B cell (primary cell): ENCODE data around the gene HIGD1A. TPM values are rescaled to one million over a fixed set of nuclear protein-coding genes. Genes with fewer than 3 reads are reported as not detected.

Source experiments
- ATAC-seq: fragments of 200-7000 bp; cut with Tn5 transposase; one replicate; pipeline ENCODE4 v1.10.0; 2021; ENCODE audit warnings: low read depth, mild to moderate bottlenecking, moderate number of reproducible peaks, moderate library complexity
- CTCF ChIA-PET: fragments of 350-600 bp; sonication (Branson Sonifier 250); formaldehyde crosslinking; loops from one replicate; lab custom pipeline; 2021; ENCODE audit warnings: antibody characterized with exemption, inconsistent platforms; lab: Charles Lee
- POLR2A ChIA-PET: fragments of 350-600 bp; sonication (Branson Sonifier 250); formaldehyde crosslinking; loops from one replicate; lab custom pipeline; 2021; ENCODE audit warnings: antibody characterized with exemption; lab: Charles Lee
- DNase-seq: peaks from one replicate; pipeline ENCODE4 v3.0.0; 2013
- H2AFZ ChIP-seq: 2 replicates; pipeline ENCODE4 v1.6.1; 2012; ENCODE audit warnings: mild to moderate bottlenecking, low read depth, low read length; ENCODE audit not compliant: insufficient read depth, poor library complexity, severe bottlenecking
- H3K27ac ChIP-seq, 2 donors: 1 replicate in 1 of 2; 2 replicates in 1 of 2; pipeline ENCODE4 v1.5.1; 2012 to 2013; ENCODE audit warnings: low read length in 2 of 2, mild to moderate bottlenecking in 2 of 2, moderate library complexity in 1 of 2
- H3K27me3 ChIP-seq, 4 experiments: fragments of 200-600 bp in 1 of 4; sonication (generic) in 1 of 4; replicated peaks in 1 of 4; 1 replicate in 2 of 4; 2 replicates in 2 of 4; pipeline versions ENCODE4 v1.6.1 to v1.7.0; 2013 to 2016; ENCODE audit warnings: low read length in 3 of 4, mild to moderate bottlenecking in 2 of 4, mixed read lengths in 1 of 4, moderate library complexity in 1 of 4; ENCODE audit not compliant: insufficient read depth in 4 of 4, control insufficient read depth in 3 of 4; ENCODE audit errors: control extremely low read depth in 1 of 4
- H3K36me3 ChIP-seq, 2 experiments: replicated peaks in 1 of 2; 1 replicate in 1 of 2; 2 replicates in 1 of 2; pipeline versions ENCODE4 v1.6.1 to v1.7.1; 2013; ENCODE audit warnings: low read length in 1 of 2; ENCODE audit not compliant: insufficient read depth in 2 of 2, control insufficient read depth in 1 of 2; ENCODE audit errors: control extremely low read depth in 1 of 2, extremely low read depth in 1 of 2
- H3K4me1 ChIP-seq, 2 donors: fragments of 200-600 bp in 1 of 2; sonication (generic) in 1 of 2; 1 replicate in 1 of 2; 2 replicates in 1 of 2; pipeline versions ENCODE4 v1.5.1 to v1.6.1; 2013 to 2017; ENCODE audit warnings: low read length in 2 of 2; ENCODE audit not compliant: control insufficient read depth in 2 of 2, insufficient read depth in 2 of 2
- H3K4me2 ChIP-seq: replicated peaks from 2 replicates; pipeline ENCODE3; 2012; ENCODE audit warnings: mild to moderate bottlenecking, low read depth, low read length; ENCODE audit not compliant: poor library complexity, severe bottlenecking
- H3K4me3 ChIP-seq, 5 experiments: fragments of 200-600 bp in 1 of 5; sonication (generic) in 1 of 5; 1 replicate in 3 of 5; 2 replicates in 2 of 5; pipeline versions ENCODE4 v1.5.1 to v1.7.0; 2011 to 2016; ENCODE audit warnings: low read length in 4 of 5, mild to moderate bottlenecking in 4 of 5, low read depth in 2 of 5, control low read depth in 1 of 5, moderate library complexity in 1 of 5; ENCODE audit not compliant: insufficient read depth in 1 of 5; ENCODE audit errors: control extremely low read depth in 1 of 5, extremely low read depth in 1 of 5
- H3K79me2 ChIP-seq: fragments of 200-600 bp; sonication (generic); one replicate; pipeline ENCODE4 v1.6.0; 2016; ENCODE audit warnings: low read length; ENCODE audit not compliant: control insufficient read depth, insufficient read depth
- H3K9ac ChIP-seq: fragments of 200-600 bp; sonication (generic); 2 replicates; pipeline ENCODE4 v1.6.1; 2017; ENCODE audit warnings: mild to moderate bottlenecking, low read length, moderate library complexity
- H3K9me3 ChIP-seq, 3 donors: one replicate each; pipeline versions ENCODE4 v1.6.1 to v1.7.1; 2013; ENCODE audit warnings: low read length in 2 of 3; ENCODE audit not compliant: control insufficient read depth in 2 of 3, insufficient read depth in 1 of 3; ENCODE audit errors: control extremely low read depth in 1 of 3
- H4K20me1 ChIP-seq: 2 replicates; pipeline ENCODE4 v1.6.0; 2012; ENCODE audit warnings: mild to moderate bottlenecking, low read length; ENCODE audit not compliant: insufficient read depth, control insufficient read depth, poor library complexity, severe bottlenecking
- H3K27ac Mint-ChIP-seq: one replicate; pipeline ENCODE4 v1.8.0; 2021; ENCODE audit warnings: mixed read lengths
- H3K27me3 Mint-ChIP-seq: one replicate; pipeline ENCODE4 v1.8.0; 2021; ENCODE audit warnings: mixed read lengths
- H3K4me1 Mint-ChIP-seq: one replicate; pipeline ENCODE4 v1.8.0; 2021; ENCODE audit warnings: mixed read lengths
- H3K4me3 Mint-ChIP-seq: one replicate; pipeline ENCODE4 v1.8.0; 2021; ENCODE audit warnings: mixed read lengths
- H3K9me3 Mint-ChIP-seq: one replicate; pipeline ENCODE4 v1.8.0; 2022; ENCODE audit warnings: mixed read lengths; ENCODE audit not compliant: insufficient read depth
- CTCF ChIP-seq: fragments of 200-600 bp; IDR thresholded peaks from one replicate; pipeline ENCODE4 v1.8.0; 2022; ENCODE audit warnings: antibody characterized with exemption, mild to moderate bottlenecking
- EZH2 ChIP-seq: IDR thresholded peaks from 2 replicates; pipeline ENCODE4 v1.6.1; 2012; ENCODE audit warnings: borderline replicate concordance, low read depth, mild to moderate bottlenecking, moderate library complexity, low read length; ENCODE audit not compliant: insufficient read depth, poor library complexity, severe bottlenecking
- WGBS: methylation state at CpG from one replicate; pipeline ENCODE4 v1.1.5; 2013; ENCODE audit warnings: missing lambda C conversion rate; ENCODE audit not compliant: insufficient coverage; 5-methylcytosine and 5-hydroxymethylcytosine counted together
- intact Hi-C: fragments of 100-400 bp; cut with micrococcal nuclease; formaldehyde crosslinking; loops from one replicate; pipeline ENCODE4 v1.10.0; 2022
- polyA plus RNA-seq: library from polyadenylated mRNA; depleted of rRNA; stranded (reverse); fragments of >200 nt; gene quantifications from 2 replicates; pipeline ENCODE4 v1.2.3, GENCODE V29; 2012
- total RNA-seq, 2 donors: library from RNA; stranded (reverse); fragments of 120-200 nt in 1 of 2; gene quantifications; 1 replicate in 1 of 2; 2 replicates in 1 of 2; pipeline versions ENCODE4 v1.2.3 to v1.2.4, GENCODE V29; 2013 to 2022

Gene HIGD1A
- total and polyA plus RNA-seq, 2 donors (not counting 1 experiment from before 2014, with no cell fraction given): 14.2 to 16.5 TPM

- peak overlapping the region; percentile 90 for H3K4me3 Mint-ChIP-seq
- Histone ChIP-seq H3K36me3 (no peaks in the 10 kb centered on the region), H3K4me1 (peaks cover 4 to 10% of the 10 kb centered on the region in 2 donors), H3K79me2 (no peaks in the 10 kb centered on the region), H3K27me3 (no peaks in the 10 kb centered on the region), H4K20me1 (no peaks in the 10 kb centered on the region), H3K27ac (peak overlapping the region; percentile 36 to 81), H3K4me3 (peak overlapping the region; percentile 46 to 87 (median 62)), H3K9me3 (peaks cover 0 to 10% (median 0%) of the 10 kb centered on the region in 3 donors), H3K4me2 (peak overlapping the region; percentile 81), H2AFZ (peak overlapping the region; percentile 80), H3K9ac (peak overlapping the region; percentile 84)
- H3K4me1 Mint-ChIP-seq: peaks cover 11% of the 10 kb centered on the region
- peak overlapping the region; percentile 92 for H3K27ac Mint-ChIP-seq
- no CpG with 5 or more reads among the region's 6 CpGs for WGBS
- H3K9me3 Mint-ChIP-seq: peaks cover 4% of the 10 kb centered on the region
- no peaks in the 10 kb centered on the region for H3K27me3 Mint-ChIP-seq
- intact Hi-C loops: loop anchor here (1.0 to 5.0 kb wide), 8 partner anchors 31 to 1989 kb away; partner anchors contain the start of genes HIGD1A, KIAA1143, KIF15 and NKTR
- ATAC-seq (peak; percentile 2), DNase-seq (no peak)
- POLR2A ChIA-PET: interaction anchor here (0.6 kb wide), 1 partner anchor 811 kb away, joined by 5 read pairs; the partner anchor contains the start of gene ULK4
- CTCF ChIA-PET: no interaction called here
- TF ChIP-seq EZH2: no peak
- no peak for TF ChIP-seq CTCF
Measured at GRCh38 chr3:42773409-42773751, 30.9 kb downstream of the HIGD1A start.

- peaks cover 4 to 10% of the 10 kb centered on the region in 2 donors for H3K4me1 ChIP-seq
- peak within 1 kb of the TSS; percentile 84 for H3K9ac ChIP-seq
- no peaks in the 10 kb centered on the region for H3K27me3 ChIP-seq
- peaks cover 11% of the 10 kb centered on the region for H3K4me1 Mint-ChIP-seq
- H3K27ac Mint-ChIP-seq: peak within 1 kb of the TSS; percentile 92
- no peaks in the 10 kb centered on the region for H3K36me3 ChIP-seq
- peak within 1 kb of the TSS; percentile 46 to 87 (median 62) for H3K4me3 ChIP-seq
- DNase-seq (peak; percentile 98), ATAC-seq (peak; percentile 88)
- ChIA-PET CTCF (no interaction called here), POLR2A (no interaction called here)
- H3K9me3 Mint-ChIP-seq: peaks cover 4% of the 10 kb centered on the region
- TF ChIP-seq EZH2: no peak
- TF ChIP-seq CTCF: no peak
- intact Hi-C loops: loop anchor here (1.0 to 5.0 kb wide), 8 partner anchors 31 to 1989 kb away; partner anchors contain the start of genes HIGD1A, KIAA1143, KIF15 and NKTR
- H2AFZ ChIP-seq: peak within 1 kb of the TSS; percentile 80
- peaks cover 0 to 10% (median 0%) of the 10 kb centered on the region in 3 donors for H3K9me3 ChIP-seq
- no peaks in the 10 kb centered on the region for H3K79me2 ChIP-seq
- H3K4me2 ChIP-seq: peak within 1 kb of the TSS; percentile 81
- WGBS: 1% methylated on average over 62 of the region's 63 CpGs
- peak within 1 kb of the TSS; percentile 90 for H3K4me3 Mint-ChIP-seq
- H3K27ac ChIP-seq: peak within 1 kb of the TSS; percentile 66 to 81
- no peaks in the 10 kb centered on the region for H4K20me1 ChIP-seq
- no peaks in the 10 kb centered on the region for H3K27me3 Mint-ChIP-seq
Measured at GRCh38 chr3:42772670-42773408, 31.5 kb downstream of the HIGD1A start, which contains the start of gene CCDC13. TSS of gene CCDC13 (minus strand) at chr3:42773253. CDS start at chr3:42758345, 14,908 bp downstream.
